Fibroblast of peridontal ligament (primary cell): ENCODE measurements around the gene FETUB.
"Not testable (repeated sequence)": the region's sequence is repeated elsewhere in the genome, so short reads cannot be mapped to it uniquely, and the experiment has no call there.

ENCODE experiments used
- DNase-seq: peaks from one replicate; pipeline ENCODE4 v3.0.0-alpha.2; 2010; ENCODE audit errors: extremely low read depth

Gene FETUB

GRCh38 chr3:186613637-186614265, 26.4 kb upstream of the FETUB start:
- no peak for DNase-seq

DNA sequence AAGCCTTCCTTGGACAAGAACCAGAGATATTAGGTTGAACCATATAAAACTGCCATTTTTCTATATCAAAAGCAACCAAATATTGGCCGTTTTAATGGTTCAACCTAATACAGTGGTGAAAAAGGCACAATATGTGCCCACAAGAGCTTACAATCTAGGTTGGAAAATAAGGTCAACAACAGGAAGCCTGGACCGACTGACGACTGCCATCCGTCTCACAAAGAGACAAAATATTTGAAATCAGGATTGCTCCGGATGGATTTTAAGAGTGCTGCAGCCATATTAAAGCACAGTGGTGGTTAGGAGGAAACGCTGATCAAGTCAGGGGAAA, 26.0 kb upstream of the FETUB start:
- no peak for DNase-seq

DNA sequence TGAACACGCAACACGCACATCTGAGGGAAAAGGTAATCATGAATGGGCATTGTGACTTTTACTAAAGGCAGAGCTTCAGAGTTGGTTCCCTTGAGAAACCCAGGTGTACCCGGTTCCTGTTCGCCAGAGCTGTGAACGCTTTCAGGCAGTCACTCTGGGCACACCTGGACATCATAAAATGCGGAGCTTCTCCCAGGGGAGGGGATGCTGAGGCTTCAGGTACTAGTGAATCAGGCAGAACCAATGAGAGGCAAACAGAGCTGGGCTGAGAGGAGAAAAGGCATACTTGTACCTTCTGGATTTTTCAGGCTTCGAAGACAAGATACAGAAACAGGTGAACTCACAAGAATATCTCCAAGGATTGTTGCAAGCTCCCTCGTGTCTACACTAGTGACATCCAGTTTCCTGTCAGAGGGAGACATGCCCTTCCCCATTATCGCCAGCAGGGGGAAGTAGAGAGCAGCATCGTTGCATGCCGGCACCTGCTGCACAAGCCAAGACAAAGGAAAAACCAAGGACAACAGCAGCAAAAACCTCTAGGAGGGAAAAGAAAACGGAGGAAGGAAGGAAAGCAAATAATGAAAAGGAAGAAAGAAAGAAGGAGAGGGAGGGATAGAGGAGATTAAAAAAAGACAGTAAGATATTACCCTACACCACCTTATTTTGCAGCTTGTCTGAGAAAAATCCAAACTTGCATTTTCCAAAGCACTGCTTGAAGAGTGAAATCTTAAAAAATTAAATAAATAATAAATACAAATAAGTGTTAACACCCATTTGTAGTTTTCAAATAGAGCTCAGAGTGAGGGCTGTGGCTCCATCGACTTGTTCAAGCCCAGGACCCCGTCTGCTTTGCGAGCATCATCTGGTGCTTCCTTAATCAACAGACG, 25.4 kb upstream of the FETUB start:
- peak; percentile 74 for DNase-seq

DNA sequence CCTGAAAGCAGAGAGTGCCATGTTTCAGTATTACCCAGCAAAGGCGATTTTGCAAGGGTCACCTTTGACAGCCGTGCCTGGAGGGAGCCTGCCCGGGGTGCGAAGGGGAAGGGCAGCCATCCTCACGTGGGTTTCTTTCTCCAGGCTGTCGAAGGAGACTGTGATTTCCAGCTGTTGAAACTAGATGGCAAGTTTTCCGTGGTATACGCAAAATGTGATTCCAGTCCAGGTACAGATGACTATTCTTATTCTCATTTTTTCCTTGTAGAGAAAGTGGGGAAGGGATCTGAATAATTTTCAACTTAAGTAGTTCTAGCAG, 23.9 kb upstream of the FETUB start:
- no peak for DNase-seq

GRCh38 chr3:186617036-186617946, 22.9 kb upstream of the FETUB start:
- peak; percentile 93 for DNase-seq

- no peak for DNase-seq
Observed at GRCh38 chr3:186618318-186618938, 21.8 kb upstream of the FETUB start.

- DNase-seq, result no peak
Observed at GRCh38 chr3:186619787-186620212, 20.4 kb upstream of the FETUB start.

DNA sequence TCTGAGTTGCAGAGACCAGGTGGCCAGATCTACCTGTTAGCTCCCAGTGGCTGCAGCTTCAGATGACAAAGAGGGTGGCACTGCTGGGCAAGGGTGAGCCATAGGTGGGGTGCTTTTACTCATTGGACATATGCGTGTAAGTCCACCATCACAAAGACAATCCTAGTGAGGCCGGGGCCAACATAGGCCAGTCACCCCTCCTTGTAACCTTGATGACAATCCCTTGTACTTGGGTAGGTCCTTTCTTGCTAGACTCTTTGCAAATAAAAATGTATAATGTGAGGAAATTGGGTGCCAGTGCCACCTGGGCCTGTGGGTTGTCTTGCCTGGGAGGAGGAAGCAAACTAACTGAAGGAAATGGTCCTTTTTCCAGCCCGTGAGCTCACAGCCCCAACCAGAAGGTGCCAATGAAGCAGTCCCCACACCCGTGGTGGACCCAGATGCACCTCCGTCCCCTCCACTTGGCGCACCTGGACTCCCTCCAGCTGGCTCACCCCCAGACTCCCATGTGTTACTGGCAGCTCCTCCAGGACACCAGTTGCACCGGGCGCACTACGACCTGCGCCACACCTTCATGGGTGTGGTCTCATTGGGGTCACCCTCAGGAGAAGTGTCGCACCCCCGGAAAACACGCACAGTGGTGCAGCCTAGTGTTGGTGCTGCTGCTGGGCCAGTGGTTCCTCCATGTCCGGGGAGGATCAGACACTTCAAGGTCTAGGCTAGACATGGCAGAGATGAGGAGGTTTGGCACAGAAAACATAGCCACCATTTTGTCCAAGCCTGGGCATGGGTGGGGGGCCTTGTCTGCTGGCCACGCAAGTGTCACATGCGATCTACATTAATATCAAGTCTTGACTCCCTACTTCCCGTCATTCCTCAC, 19.7 kb upstream of the FETUB start:
- DNase-seq, result no peak

GRCh38 chr3:186621894-186622650, 18.1 kb upstream of the FETUB start:
- DNase-seq, result no peak

- DNase-seq, result no peak
Observed at GRCh38 chr3:186622651-186623310, 17.4 kb upstream of the FETUB start.

GRCh38 chr3:186624598-186624997, 15.6 kb upstream of the FETUB start:
- DNase-seq, result no peak

GRCh38 chr3:186625600-186626042, 14.6 kb upstream of the FETUB start:
- no peak for DNase-seq

- DNase-seq, result no peak
Observed at GRCh38 chr3:186626254-186626847, 13.8 kb upstream of the FETUB start.

DNA sequence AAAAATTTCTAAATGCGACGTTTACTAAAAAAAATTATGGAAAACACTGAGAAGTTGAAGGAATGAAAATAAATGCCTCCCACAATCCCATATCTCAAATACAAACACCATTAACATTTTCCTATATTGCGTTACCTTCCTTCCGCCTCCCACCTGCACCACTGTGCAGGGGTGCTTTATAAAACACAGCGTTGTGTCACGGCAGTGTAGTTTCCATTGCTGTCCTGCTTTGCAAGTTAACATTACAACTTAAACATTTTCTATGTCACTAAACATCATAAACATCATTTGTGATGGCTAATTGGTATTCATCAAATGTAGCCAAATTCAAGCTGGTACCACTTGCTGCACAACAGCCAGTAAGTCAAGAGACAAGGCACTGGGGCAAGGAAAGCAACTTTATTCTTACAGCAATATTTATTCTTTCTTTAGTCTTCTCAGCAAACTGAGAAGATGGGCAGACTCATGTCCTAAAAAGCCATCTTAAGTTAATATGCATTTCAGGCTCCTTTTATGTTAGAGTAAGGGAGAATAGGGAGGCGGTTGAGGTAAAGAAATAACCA, 12.3 kb upstream of the FETUB start:
- no peak for DNase-seq

GRCh38 chr3:186628756-186629155, 11.4 kb upstream of the FETUB start:
- no peak for DNase-seq

GRCh38 chr3:186630950-186631641, 9.1 kb upstream of the FETUB start:
- no peak for DNase-seq

DNA sequence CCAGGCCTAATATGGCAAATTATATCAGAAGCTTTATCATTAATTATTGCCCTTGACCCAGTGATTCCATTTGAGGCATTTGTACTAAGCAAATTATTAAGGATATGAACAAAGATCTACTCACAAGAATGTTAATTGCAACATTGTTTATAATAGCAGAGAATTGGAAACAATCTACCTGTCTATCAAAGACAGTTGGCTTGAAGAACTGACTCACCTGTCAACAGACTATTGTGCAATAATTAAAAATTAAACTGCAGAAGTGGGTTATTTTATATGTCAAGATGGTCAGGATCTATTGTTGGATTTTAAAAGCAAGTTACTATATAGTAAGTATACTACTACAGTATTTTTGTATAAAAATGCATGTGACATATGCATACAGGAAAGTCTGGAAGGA, 6.7 kb upstream of the FETUB start:
- DNase-seq, result no peak

DNA sequence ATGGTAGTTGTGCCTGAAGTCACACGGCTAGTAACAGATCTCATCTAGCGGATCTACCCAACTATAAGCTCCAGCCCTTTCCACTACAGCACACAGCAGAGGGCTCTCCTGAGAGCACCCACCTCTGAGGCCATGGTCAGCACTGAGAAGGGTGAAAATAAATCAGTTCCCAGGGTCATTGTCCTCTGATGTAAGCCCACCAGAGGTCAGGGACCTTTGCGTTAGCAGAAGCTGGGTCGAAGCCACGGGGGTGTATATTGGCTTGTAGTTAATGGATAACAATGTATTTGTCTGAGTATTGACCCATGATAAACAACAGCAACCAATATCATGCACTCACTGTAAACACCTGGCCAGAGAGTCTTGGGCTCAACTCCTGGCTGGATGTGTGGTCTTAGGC, 6.0 kb upstream of the FETUB start:
- not testable (repeated sequence) for DNase-seq
